Tracheal epithelial cell (primary cell): ENCODE measurements around the gene THPO. TPM values are rescaled to one million over a fixed set of nuclear protein-coding genes. Genes with fewer than 3 reads are reported as not detected.

ENCODE experiments used
- total RNA-seq: library from RNA; depleted of rRNA; stranded (reverse); fragments of >200 nt; gene quantifications from 2 replicates; pipeline ENCODE4 v1.2.1, GENCODE V29; 2014

THPO gene
- total RNA-seq, result not detected in 2 replicates

GRCh38 chr3:184377882-184378445 is at the start of gene THPO:
TSS of gene THPO (minus strand) at chr3:184378207. CDS start at chr3:184376259, 1,948 bp downstream.

DNA sequence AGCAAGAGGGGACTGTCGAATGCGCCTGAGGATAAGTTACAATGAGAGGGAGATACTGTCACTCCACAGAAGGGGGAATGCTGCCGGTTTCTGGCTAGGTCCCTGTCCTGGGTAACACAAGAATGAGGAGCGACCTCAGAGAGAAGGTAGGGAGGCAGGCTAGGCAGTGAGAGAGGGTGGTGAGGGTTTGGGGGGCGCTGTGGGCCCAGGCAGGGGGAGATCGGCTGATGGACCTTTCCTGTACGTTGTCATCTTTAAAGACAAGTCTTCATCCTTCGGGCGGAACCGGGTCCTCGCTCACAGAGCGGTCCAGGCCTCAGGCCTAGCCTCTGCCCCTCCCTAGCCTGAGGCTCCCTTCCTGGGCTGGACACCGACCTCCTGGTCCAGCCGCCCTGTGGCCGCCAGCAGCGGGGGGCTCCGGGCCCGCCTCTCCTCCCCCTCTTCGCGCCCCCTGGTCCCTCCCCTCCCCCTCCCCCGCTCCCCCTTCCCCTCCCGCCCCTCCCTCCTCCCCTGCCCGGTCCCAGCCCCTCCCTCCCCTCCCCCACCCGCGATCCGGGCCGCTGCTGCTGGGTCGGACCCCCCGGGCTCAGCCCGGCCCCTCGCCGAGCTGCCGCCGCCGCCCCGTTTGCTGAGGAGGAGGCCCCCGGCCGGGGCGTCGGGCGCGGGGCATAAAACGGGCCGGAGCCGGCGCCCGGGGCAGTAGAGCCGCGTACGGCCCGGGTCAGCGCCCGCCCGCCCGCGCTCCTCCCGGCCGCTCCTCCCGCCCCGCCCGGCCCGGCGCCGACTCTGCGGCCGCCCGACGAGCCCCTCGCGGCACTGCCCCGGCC is 1.6 kb upstream of the THPO start, which contains the start of gene CHRD:
TSS of gene CHRD (plus strand) at position 697 of the 827 bp plus-strand sequence. CDS start 265 bp downstream, outside the sequence.

GRCh38 chr3:184361532-184361931 is 16.5 kb downstream of the THPO start, which contains the start of the genes CLCN2 and POLR2H:
TSS of gene CLCN2 (minus strand) at chr3:184361605. CDS start at chr3:184361479, 126 bp downstream.
TSS of gene POLR2H (plus strand) at chr3:184361710. CDS start at chr3:184363493, 1,783 bp downstream.

DNA sequence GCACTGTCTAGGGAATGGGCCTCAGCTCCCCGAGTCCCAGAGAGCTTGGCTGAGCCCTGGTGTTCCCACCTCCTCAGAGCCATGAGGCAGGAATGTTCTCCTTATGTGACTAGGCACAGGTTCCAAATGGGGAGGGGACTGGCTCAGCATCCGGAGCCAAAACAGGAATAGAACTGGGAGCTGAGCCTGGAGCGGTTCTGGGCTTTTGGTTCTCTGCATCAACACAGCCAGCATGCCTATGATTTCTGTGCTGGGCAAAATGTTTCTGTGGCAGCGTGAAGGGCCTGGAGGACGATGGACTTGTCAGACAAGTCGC is 40.6 kb downstream of the THPO start, which contains the start of gene FAM131A:
TSS of gene FAM131A (plus strand) at position 202 of the 316 bp plus-strand sequence. CDS start at position 233, 31 bp downstream.

Other genes starting within 250 kb of the THPO start
- 29.6 and 39.4 TPM in 2 replicates for gene EIF2B5, start 242.8 kb downstream of the THPO start, total RNA-seq
- 20.7 and 29.2 TPM in 2 replicates for gene DVL3, start 222.8 kb downstream of the THPO start, total RNA-seq
- 138 and 186 TPM in 2 replicates for gene AP2M1, start 203.4 kb downstream of the THPO start, total RNA-seq
- gene ABCF3, start 192.0 kb downstream of the THPO start, total RNA-seq, result 39.3 and 65.2 TPM in 2 replicates
- not detected in 2 replicates for gene VWA5B2, start 148.6 kb downstream of the THPO start, total RNA-seq
- 47.5 and 50.3 TPM in 2 replicates for gene ALG3, start 129.2 kb downstream of the THPO start, total RNA-seq
- gene EEF1AKMT4, start 128.5 kb downstream of the THPO start, total RNA-seq, result 13.7 and 13.9 TPM in 2 replicates
- gene CAMK2N2, start 116.7 kb downstream of the THPO start, total RNA-seq, result 0.24 TPM in 1 of 2 replicates, not detected in the other
- gene ECE2, start 102.2 kb downstream of the THPO start, total RNA-seq, result under 0.01 TPM in 1 of 2 replicates, not detected in the other
- 281 and 514 TPM in 2 replicates for gene PSMD2, start 79.0 kb downstream of the THPO start, total RNA-seq
- gene EIF4G1, start 63.6 kb downstream of the THPO start, total RNA-seq, result 211 and 259 TPM in 2 replicates
- 24.3 and 27.5 TPM in 2 replicates for gene FAM131A, start 40.6 kb downstream of the THPO start, total RNA-seq
- 2.6 and 3.1 TPM in 2 replicates for gene CLCN2, start 16.6 kb downstream of the THPO start, total RNA-seq
- gene POLR2H, start 16.5 kb downstream of the THPO start, total RNA-seq, result 68.6 and 117 TPM in 2 replicates
- gene CHRD, start 1.8 kb upstream of the THPO start, total RNA-seq, result 0.48 TPM in 1 of 2 replicates, not detected in the other
- 16.6 and 26.3 TPM in 2 replicates for gene EPHB3, start 183.6 kb upstream of the THPO start, total RNA-seq